Liver (tissue), 9 donors: ENCODE measurements around the gene BLOC1S1. TPM values are rescaled to one million over a fixed set of nuclear protein-coding genes. Genes with fewer than 3 reads are reported as not detected.

Experiments
- DNase-seq: peaks from one replicate; pipeline ENCODE4 v3.0.0-alpha.2; 2017; ENCODE audit warnings: low spot score
- H3K27ac ChIP-seq, 2 donors: one replicate each; pipeline ENCODE4 v1.7.0; 2013; ENCODE audit warnings: inconsistent platforms in 2 of 2, low read length in 2 of 2, control low read depth in 1 of 2, low read depth in 1 of 2, mild to moderate bottlenecking in 1 of 2
- H3K27me3 ChIP-seq, 4 donors: one replicate each; pipeline versions ENCODE4 v1.6.1 to v1.7.0; 2013; ENCODE audit warnings: low read length in 3 of 4, inconsistent platforms in 1 of 4, mild to moderate bottlenecking in 1 of 4, moderate library complexity in 1 of 4; ENCODE audit not compliant: control insufficient read depth in 4 of 4, insufficient read depth in 4 of 4
- H3K36me3 ChIP-seq, 4 donors: one replicate each; pipeline versions ENCODE4 v1.6.1 to v1.7.0; 2013; ENCODE audit warnings: low read length in 3 of 4, mild to moderate bottlenecking in 3 of 4, low read depth in 1 of 4, moderate library complexity in 1 of 4; ENCODE audit not compliant: control insufficient read depth in 4 of 4, insufficient read depth in 3 of 4
- H3K4me1 ChIP-seq, 4 donors: one replicate each; pipeline versions ENCODE4 v1.6.1 to v1.7.0; 2013; ENCODE audit warnings: low read length in 3 of 4, mild to moderate bottlenecking in 3 of 4, moderate library complexity in 1 of 4; ENCODE audit not compliant: control insufficient read depth in 4 of 4, insufficient read depth in 4 of 4
- H3K4me3 ChIP-seq, 3 donors: one replicate each; pipeline versions ENCODE4 v1.6.1 to v1.7.0; 2013; ENCODE audit warnings: low read length in 3 of 3, control low read depth in 1 of 3, low read depth in 1 of 3, mild to moderate bottlenecking in 1 of 3
- H3K9ac ChIP-seq, 2 donors: one replicate each; pipeline ENCODE4 v1.7.0; 2013; ENCODE audit warnings: low read length in 2 of 2, mild to moderate bottlenecking in 2 of 2, moderate library complexity in 2 of 2, control low read depth in 1 of 2, low read depth in 1 of 2
- H3K9me3 ChIP-seq, 4 donors: one replicate each; pipeline versions ENCODE4 v1.6.1 to v1.7.0; 2013; ENCODE audit warnings: low read length in 3 of 4; ENCODE audit not compliant: control insufficient read depth in 4 of 4
- EGR1 ChIP-seq, 2 donors: IDR thresholded peaks; 2 replicates each; pipeline ENCODE4 v1.6.1; 2016 to 2018; ENCODE audit warnings: antibody characterized with exemption in 2 of 2, low read depth in 2 of 2
- FOXA1 ChIP-seq: IDR thresholded peaks from 2 replicates; pipeline ENCODE4 v1.6.1; 2016; ENCODE audit warnings: antibody characterized with exemption
- FOXA2 ChIP-seq: IDR thresholded peaks from 2 replicates; pipeline ENCODE4 v1.6.1; 2016; ENCODE audit warnings: antibody characterized with exemption
- GABPA ChIP-seq, 2 donors: IDR thresholded peaks in 1 of 2; conservative IDR thresholded peaks in 1 of 2; 2 replicates each; pipeline ENCODE4 v1.6.1; 2016; ENCODE audit warnings: antibody characterized with exemption in 2 of 2, mild to moderate bottlenecking in 1 of 2, moderate library complexity in 1 of 2
- HNF4A ChIP-seq, 2 donors: conservative IDR thresholded peaks; 2 replicates each; pipeline ENCODE4 v1.6.1; 2016; ENCODE audit warnings: antibody characterized with exemption in 2 of 2, mild to moderate bottlenecking in 2 of 2
- HNF4G ChIP-seq: IDR thresholded peaks from 2 replicates; pipeline ENCODE4 v1.6.1; 2016; ENCODE audit warnings: antibody characterized with exemption
- JUND ChIP-seq, 2 donors: IDR thresholded peaks; 2 replicates each; pipeline ENCODE4 v1.6.1; 2016; ENCODE audit warnings: antibody characterized with exemption in 2 of 2
- NR2F2 ChIP-seq: IDR thresholded peaks from 2 replicates; pipeline ENCODE4 v1.6.1; 2016; ENCODE audit warnings: antibody characterized with exemption
- RAD21 ChIP-seq, 2 donors: IDR thresholded peaks; 2 replicates each; pipeline ENCODE4 v1.6.1; 2016; ENCODE audit warnings: antibody characterized with exemption in 2 of 2, mild to moderate bottlenecking in 2 of 2
- RXRA ChIP-seq, 2 donors: IDR thresholded peaks; 2 replicates each; pipeline ENCODE4 v1.6.1; 2017 to 2018; ENCODE audit warnings: antibody characterized with exemption in 2 of 2, mild to moderate bottlenecking in 1 of 2
- SP1 ChIP-seq: IDR thresholded peaks from 2 replicates; pipeline ENCODE4 v1.6.1; 2018; ENCODE audit warnings: antibody characterized with exemption, mild to moderate bottlenecking
- TAF1 ChIP-seq: conservative IDR thresholded peaks from 2 replicates; pipeline ENCODE4 v1.6.1; 2016; ENCODE audit warnings: antibody characterized with exemption, mild to moderate bottlenecking
- YY1 ChIP-seq: IDR thresholded peaks from 2 replicates; pipeline ENCODE4 v1.6.1; 2016; ENCODE audit warnings: antibody characterized with exemption, mild to moderate bottlenecking
- WGBS: extraction: QIAGEN DNeasy Blood & Tissue Kit; methylation state at CpG from one replicate; pipeline ENCODE4 v1.1.7; 2013; 5-methylcytosine and 5-hydroxymethylcytosine counted together
- polyA plus RNA-seq, 2 donors: library from polyadenylated mRNA; stranded (reverse) in 1 of 2; unstranded in 1 of 2; fragments of 200-250 nt in 1 of 2; fragments of >200 nt in 1 of 2; fragmentation: Nextera tagmentation in 1 of 2; extraction: Ambion mirVana in 1 of 2; gene quantifications; one replicate each; pipeline versions ENCODE4 v1.2.1 to v1.2.3, GENCODE V29; 2013 to 2015
- total RNA-seq, 2 donors: library from RNA; depleted of rRNA; stranded (reverse); fragments of >200 nt; gene quantifications; one replicate each; pipeline ENCODE4 v1.2.3, GENCODE V29; 2014
- TF ChIP-seq, protein P1 (sequence below): IDR thresholded peaks from 2 replicates; pipeline ENCODE4 v1.6.1; 2016; ENCODE audit warnings: antibody characterized with exemption
- TF ChIP-seq, protein P2 (sequence below): IDR thresholded peaks from 2 replicates; pipeline ENCODE4 v1.6.1; 2016; ENCODE audit warnings: antibody characterized with exemption, mild to moderate bottlenecking
- TF ChIP-seq, protein P3 (sequence below): fragments of 150-350 bp; IDR thresholded peaks from 2 replicates; pipeline ENCODE4 v1.5.1; 2017; ENCODE audit warnings: improper control_type of control experiment, low read depth, low read length; ENCODE audit not compliant: missing input control
- TF ChIP-seq, protein P4 (sequence below): IDR thresholded peaks from 2 replicates; pipeline ENCODE4 v1.6.1; 2016; ENCODE audit warnings: antibody characterized with exemption
- TF ChIP-seq, protein P5 (sequence below): IDR thresholded peaks from 2 replicates; pipeline ENCODE4 v1.6.1; 2016; ENCODE audit warnings: antibody characterized with exemption
- donor health status: healthy.
- donor health status: healthy.
- donor health status: healthy.
- donor health status: healthy.
- donor health status: healthy.

BLOC1S1 gene
- total and polyA plus RNA-seq, 4 donors, result 43.7 to 150 (median 115) TPM

DNA sequence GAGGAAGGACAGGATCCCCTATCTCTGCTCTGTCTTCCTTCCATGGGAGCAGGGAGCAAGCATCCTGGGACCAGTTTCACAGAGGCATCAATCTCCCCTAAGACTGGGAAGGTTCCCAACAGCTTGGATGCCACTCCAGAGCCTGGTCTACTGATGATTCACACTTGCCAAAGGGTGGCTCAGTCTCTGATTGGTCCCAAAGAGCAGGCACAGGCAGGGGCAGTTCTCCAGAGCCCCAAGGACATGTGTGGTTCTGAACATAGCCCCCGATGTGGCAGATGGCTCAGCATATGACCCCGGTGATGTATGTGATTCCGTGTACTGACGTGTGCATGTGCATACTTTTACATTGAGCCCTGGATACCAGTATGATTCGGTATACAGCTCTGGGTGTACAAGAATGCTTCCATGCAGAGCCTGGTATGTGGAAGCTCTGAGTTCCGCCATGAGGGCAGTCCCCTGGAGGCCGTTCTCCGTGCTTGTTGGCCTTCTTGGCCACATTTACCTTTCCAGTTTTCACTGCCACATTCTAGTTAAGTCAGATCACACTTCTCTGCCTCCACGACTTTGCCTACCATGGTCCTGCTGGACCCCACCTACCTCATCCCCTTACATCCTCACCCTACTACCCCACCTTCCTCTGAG lies 29.4 kb upstream of the BLOC1S1 start:
- Histone ChIP-seq H3K9ac (no peak overlapping the region), H3K36me3 (peaks cover 0 to 9% (median 0%) of the 10 kb centered on the region in 4 donors), H3K9me3 (no peaks in the 10 kb centered on the region), H3K27me3 (no peaks in the 10 kb centered on the region), H3K4me1 (peaks cover 5 to 12% (median 8%) of the 10 kb centered on the region in 4 donors), H3K27ac (no peak overlapping the region), H3K4me3 (no peak overlapping the region)
- TF ChIP-seq, protein P1, sequence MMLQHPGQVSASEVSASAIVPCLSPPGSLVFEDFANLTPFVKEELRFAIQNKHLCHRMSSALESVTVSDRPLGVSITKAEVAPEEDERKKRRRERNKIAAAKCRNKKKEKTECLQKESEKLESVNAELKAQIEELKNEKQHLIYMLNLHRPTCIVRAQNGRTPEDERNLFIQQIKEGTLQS, result no peak
- no peak for TF ChIP-seq FOXA2
- no peak for TF ChIP-seq JUND (IDR thresholded peaks at IDR 0.05)
- no peak for TF ChIP-seq YY1
- TF ChIP-seq, protein P2, sequence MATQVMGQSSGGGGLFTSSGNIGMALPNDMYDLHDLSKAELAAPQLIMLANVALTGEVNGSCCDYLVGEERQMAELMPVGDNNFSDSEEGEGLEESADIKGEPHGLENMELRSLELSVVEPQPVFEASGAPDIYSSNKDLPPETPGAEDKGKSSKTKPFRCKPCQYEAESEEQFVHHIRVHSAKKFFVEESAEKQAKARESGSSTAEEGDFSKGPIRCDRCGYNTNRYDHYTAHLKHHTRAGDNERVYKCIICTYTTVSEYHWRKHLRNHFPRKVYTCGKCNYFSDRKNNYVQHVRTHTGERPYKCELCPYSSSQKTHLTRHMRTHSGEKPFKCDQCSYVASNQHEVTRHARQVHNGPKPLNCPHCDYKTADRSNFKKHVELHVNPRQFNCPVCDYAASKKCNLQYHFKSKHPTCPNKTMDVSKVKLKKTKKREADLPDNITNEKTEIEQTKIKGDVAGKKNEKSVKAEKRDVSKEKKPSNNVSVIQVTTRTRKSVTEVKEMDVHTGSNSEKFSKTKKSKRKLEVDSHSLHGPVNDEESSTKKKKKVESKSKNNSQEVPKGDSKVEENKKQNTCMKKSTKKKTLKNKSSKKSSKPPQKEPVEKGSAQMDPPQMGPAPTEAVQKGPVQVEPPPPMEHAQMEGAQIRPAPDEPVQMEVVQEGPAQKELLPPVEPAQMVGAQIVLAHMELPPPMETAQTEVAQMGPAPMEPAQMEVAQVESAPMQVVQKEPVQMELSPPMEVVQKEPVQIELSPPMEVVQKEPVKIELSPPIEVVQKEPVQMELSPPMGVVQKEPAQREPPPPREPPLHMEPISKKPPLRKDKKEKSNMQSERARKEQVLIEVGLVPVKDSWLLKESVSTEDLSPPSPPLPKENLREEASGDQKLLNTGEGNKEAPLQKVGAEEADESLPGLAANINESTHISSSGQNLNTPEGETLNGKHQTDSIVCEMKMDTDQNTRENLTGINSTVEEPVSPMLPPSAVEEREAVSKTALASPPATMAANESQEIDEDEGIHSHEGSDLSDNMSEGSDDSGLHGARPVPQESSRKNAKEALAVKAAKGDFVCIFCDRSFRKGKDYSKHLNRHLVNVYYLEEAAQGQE, result no peak
- TF ChIP-seq SP1, result no peak
- DNase-seq, result no peak
- WGBS, result 95% methylated on average over 9 of the region's 9 CpGs

DNA sequence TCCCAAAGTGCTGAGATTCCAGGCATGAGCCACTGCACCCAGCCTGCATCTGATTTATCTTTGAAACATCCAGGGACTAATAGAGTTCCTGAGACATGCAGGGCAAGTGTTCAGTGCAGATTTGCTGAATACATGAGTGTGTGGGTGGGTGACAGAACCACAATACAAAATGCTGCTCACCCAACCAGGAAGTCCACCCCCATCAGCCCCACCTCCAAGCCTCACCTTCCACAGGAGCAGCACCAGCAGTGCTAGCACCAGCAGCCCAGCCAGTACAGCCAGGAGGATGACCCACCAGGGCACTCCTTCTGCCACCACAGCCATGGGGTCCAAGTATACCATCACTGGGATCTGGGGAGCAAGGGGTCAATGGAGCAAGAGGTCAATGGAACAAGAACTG lies 28.1 kb upstream of the BLOC1S1 start:
- no peak overlapping the region for H3K4me3 ChIP-seq
- TF ChIP-seq YY1 (no peak), HNF4G (no peak), EGR1 (IDR thresholded peaks at IDR 0.05; ENCODE audit: low read depth in 2 of 2) (no peak), GABPA (IDR thresholded peaks at IDR 0.05 in 1 of 2, conservative IDR thresholded peaks at IDR 0.05 in 1 of 2) (no peak), RXRA (IDR thresholded peaks at IDR 0.05) (no peak), FOXA2 (no peak), FOXA1 (no peak), JUND (IDR thresholded peaks at IDR 0.05) (no peak), NR2F2 (no peak), TAF1 (no peak), RAD21 (IDR thresholded peaks at IDR 0.05) (no peak), HNF4A (conservative IDR thresholded peaks at IDR 0.05) (no peak), SP1 (no peak)
- TF ChIP-seq, protein P3, sequence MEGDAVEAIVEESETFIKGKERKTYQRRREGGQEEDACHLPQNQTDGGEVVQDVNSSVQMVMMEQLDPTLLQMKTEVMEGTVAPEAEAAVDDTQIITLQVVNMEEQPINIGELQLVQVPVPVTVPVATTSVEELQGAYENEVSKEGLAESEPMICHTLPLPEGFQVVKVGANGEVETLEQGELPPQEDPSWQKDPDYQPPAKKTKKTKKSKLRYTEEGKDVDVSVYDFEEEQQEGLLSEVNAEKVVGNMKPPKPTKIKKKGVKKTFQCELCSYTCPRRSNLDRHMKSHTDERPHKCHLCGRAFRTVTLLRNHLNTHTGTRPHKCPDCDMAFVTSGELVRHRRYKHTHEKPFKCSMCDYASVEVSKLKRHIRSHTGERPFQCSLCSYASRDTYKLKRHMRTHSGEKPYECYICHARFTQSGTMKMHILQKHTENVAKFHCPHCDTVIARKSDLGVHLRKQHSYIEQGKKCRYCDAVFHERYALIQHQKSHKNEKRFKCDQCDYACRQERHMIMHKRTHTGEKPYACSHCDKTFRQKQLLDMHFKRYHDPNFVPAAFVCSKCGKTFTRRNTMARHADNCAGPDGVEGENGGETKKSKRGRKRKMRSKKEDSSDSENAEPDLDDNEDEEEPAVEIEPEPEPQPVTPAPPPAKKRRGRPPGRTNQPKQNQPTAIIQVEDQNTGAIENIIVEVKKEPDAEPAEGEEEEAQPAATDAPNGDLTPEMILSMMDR, result no peak
- TF ChIP-seq, protein P4, sequence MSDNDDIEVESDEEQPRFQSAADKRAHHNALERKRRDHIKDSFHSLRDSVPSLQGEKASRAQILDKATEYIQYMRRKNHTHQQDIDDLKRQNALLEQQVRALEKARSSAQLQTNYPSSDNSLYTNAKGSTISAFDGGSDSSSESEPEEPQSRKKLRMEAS, result no peak
- TF ChIP-seq, protein P1, result no peak
- TF ChIP-seq, protein P5, sequence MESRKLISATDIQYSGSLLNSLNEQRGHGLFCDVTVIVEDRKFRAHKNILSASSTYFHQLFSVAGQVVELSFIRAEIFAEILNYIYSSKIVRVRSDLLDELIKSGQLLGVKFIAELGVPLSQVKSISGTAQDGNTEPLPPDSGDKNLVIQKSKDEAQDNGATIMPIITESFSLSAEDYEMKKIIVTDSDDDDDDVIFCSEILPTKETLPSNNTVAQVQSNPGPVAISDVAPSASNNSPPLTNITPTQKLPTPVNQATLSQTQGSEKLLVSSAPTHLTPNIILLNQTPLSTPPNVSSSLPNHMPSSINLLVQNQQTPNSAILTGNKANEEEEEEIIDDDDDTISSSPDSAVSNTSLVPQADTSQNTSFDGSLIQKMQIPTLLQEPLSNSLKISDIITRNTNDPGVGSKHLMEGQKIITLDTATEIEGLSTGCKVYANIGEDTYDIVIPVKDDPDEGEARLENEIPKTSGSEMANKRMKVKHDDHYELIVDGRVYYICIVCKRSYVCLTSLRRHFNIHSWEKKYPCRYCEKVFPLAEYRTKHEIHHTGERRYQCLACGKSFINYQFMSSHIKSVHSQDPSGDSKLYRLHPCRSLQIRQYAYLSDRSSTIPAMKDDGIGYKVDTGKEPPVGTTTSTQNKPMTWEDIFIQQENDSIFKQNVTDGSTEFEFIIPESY, result no peak
- TF ChIP-seq, protein P2, result no peak
- H3K9me3 ChIP-seq, result no peaks in the 10 kb centered on the region
- no peak overlapping the region for H3K9ac ChIP-seq
- peaks cover 4 to 11% (median 7%) of the 10 kb centered on the region in 4 donors for H3K4me1 ChIP-seq
- peaks cover 0 to 9% (median 0%) of the 10 kb centered on the region in 4 donors for H3K36me3 ChIP-seq
- H3K27me3 ChIP-seq, result no peaks in the 10 kb centered on the region
- no peak overlapping the region for H3K27ac ChIP-seq
- no peak for DNase-seq
